Activated naive CD4-positive, alpha-beta T cell treated with anti-CD3 and anti-CD28 coated beads, Interleukin-2, amount 50 U/mL, for 72 hours (primary cell): ENCODE results near the gene CHAF1A. TPM values are rescaled to one million over a fixed set of nuclear protein-coding genes. Genes with fewer than 3 reads are reported as not detected.

Experiments used
- ATAC-seq, 2 donors: fragments of 150-1000 bp; cut with Tn5 transposase; 2 replicates each; pipeline ENCODE4 v1.10.0; 2021; ENCODE audit warnings: mild to moderate bottlenecking in 2 of 2, moderate library complexity in 2 of 2
- DNase-seq, 2 donors: peaks; one replicate each; pipeline ENCODE4 v3.0.0; 2021 to 2022; ENCODE audit warnings: low spot score in 2 of 2
- H3K27ac Mint-ChIP-seq, 2 donors: one replicate each; pipeline ENCODE4 v1.8.0; 2022; ENCODE audit warnings: mild to moderate bottlenecking in 2 of 2, mixed read lengths in 2 of 2
- H3K36me3 Mint-ChIP-seq, 2 donors: one replicate each; pipeline ENCODE4 v1.8.0; 2022; ENCODE audit warnings: mixed read lengths in 2 of 2
- H3K9me3 Mint-ChIP-seq, 2 donors: one replicate each; pipeline ENCODE4 v1.8.0; 2022; ENCODE audit warnings: mixed read lengths in 2 of 2
- total RNA-seq, 2 donors: library from RNA; stranded (reverse); gene quantifications; one replicate each; pipeline ENCODE4 v1.2.3, GENCODE V29; 2022

CHAF1A gene
- total RNA-seq, 2 donors from 2014 or later: 67.1 to 93.6 TPM

GRCh38 chr19:4413588-4413987 lies 11.1 kb downstream of the CHAF1A start:
- Mint-ChIP-seq H3K27ac (no peak overlapping the region), H3K36me3 (peaks cover 12% of the 10 kb centered on the region in 2 donors), H3K9me3 (no peaks in the 10 kb centered on the region)
- ATAC-seq (no peak), DNase-seq (no peak)

- no peak for DNase-seq
- ATAC-seq: no peak
- peaks cover 5 to 6% of the 10 kb centered on the region in 2 donors for H3K36me3 Mint-ChIP-seq
- H3K9me3 Mint-ChIP-seq: no peaks in the 10 kb centered on the region
- H3K27ac Mint-ChIP-seq: no peak overlapping the region
Measured at GRCh38 chr19:4414144-4414799, 11.8 kb downstream of the CHAF1A start.

- Mint-ChIP-seq H3K27ac (peak overlapping the region in 1 of 2 donors; percentile 69), H3K9me3 (no peaks in the 10 kb centered on the region), H3K36me3 (peaks cover 4 to 8% of the 10 kb centered on the region in 2 donors)
- DNase-seq (no peak), ATAC-seq (no peak)
Measured at GRCh38 chr19:4414800-4415321, 12.4 kb downstream of the CHAF1A start.

GRCh38 chr19:4415352-4415751 lies 12.9 kb downstream of the CHAF1A start:
- peaks cover 6 to 10% of the 10 kb centered on the region in 2 donors for H3K36me3 Mint-ChIP-seq
- H3K27ac Mint-ChIP-seq: no peak overlapping the region
- DNase-seq: no peak
- H3K9me3 Mint-ChIP-seq: no peaks in the 10 kb centered on the region
- ATAC-seq: no peak

- ATAC-seq (no peak), DNase-seq (no peak)
- H3K27ac Mint-ChIP-seq: no peak overlapping the region
- H3K9me3 Mint-ChIP-seq: no peaks in the 10 kb centered on the region
- H3K36me3 Mint-ChIP-seq: peaks cover 6 to 10% of the 10 kb centered on the region in 2 donors
Measured at GRCh38 chr19:4416268-4416667, 13.8 kb downstream of the CHAF1A start.

- H3K36me3 Mint-ChIP-seq: peaks cover 20 to 24% of the 10 kb centered on the region in 2 donors
- peak overlapping the region; percentile 62 to 88 for H3K27ac Mint-ChIP-seq
- no peak for ATAC-seq
- H3K9me3 Mint-ChIP-seq: no peaks in the 10 kb centered on the region
- no peak for DNase-seq
Measured at GRCh38 chr19:4423416-4424126, 21.1 kb downstream of the CHAF1A start.

- DNase-seq (no peak), ATAC-seq (no peak)
- H3K27ac Mint-ChIP-seq: no peak overlapping the region
- H3K9me3 Mint-ChIP-seq: no peaks in the 10 kb centered on the region
- peaks cover 28 to 37% of the 10 kb centered on the region in 2 donors for H3K36me3 Mint-ChIP-seq
Measured at GRCh38 chr19:4425537-4425936, 23.1 kb downstream of the CHAF1A start.

GRCh38 chr19:4428326-4428975 lies 26.0 kb downstream of the CHAF1A start:
- Mint-ChIP-seq H3K27ac (peak overlapping the region in 1 of 2 donors; percentile 81), H3K9me3 (no peaks in the 10 kb centered on the region), H3K36me3 (peaks cover 45 to 53% of the 10 kb centered on the region in 2 donors)
- ATAC-seq: no peak
- no peak for DNase-seq

- Mint-ChIP-seq H3K9me3 (no peaks in the 10 kb centered on the region), H3K36me3 (peaks cover 40 to 46% of the 10 kb centered on the region in 2 donors), H3K27ac (peak overlapping the region in 1 of 2 donors; percentile 81)
- ATAC-seq: no peak
- no peak for DNase-seq
Measured at GRCh38 chr19:4429256-4429655, 26.8 kb downstream of the CHAF1A start.

- DNase-seq: no peak
- no peaks in the 10 kb centered on the region for H3K9me3 Mint-ChIP-seq
- peaks cover 43 to 50% of the 10 kb centered on the region in 2 donors for H3K36me3 Mint-ChIP-seq
- H3K27ac Mint-ChIP-seq: no peak overlapping the region
- no peak for ATAC-seq
Measured at GRCh38 chr19:4429771-4430171, 27.3 kb downstream of the CHAF1A start.

GRCh38 chr19:4430760-4431159 lies 28.3 kb downstream of the CHAF1A start:
- Mint-ChIP-seq H3K36me3 (peaks cover 41 to 50% of the 10 kb centered on the region in 2 donors), H3K9me3 (no peaks in the 10 kb centered on the region), H3K27ac (peak overlapping the region in 1 of 2 donors; percentile 10)
- DNase-seq: no peak
- no peak for ATAC-seq

- Mint-ChIP-seq H3K27ac (peak overlapping the region; percentile 39 to 60), H3K36me3 (peaks cover 37 to 46% of the 10 kb centered on the region in 2 donors)
- ATAC-seq: no peak
Measured at GRCh38 chr19:4431296-4431695, 28.9 kb downstream of the CHAF1A start.

GRCh38 chr19:4431808-4432674 lies 29.6 kb downstream of the CHAF1A start:
- peaks cover 37 to 46% of the 10 kb centered on the region in 2 donors for H3K36me3 Mint-ChIP-seq
- ATAC-seq: no peak

More at GRCh38 chr19:4431296-4431695, 28.9 kb downstream of the CHAF1A start:
- H3K9me3 Mint-ChIP-seq: no peaks in the 10 kb centered on the region
- no peak for DNase-seq

GRCh38 chr19:4432918-4433506 lies 30.6 kb downstream of the CHAF1A start:
- H3K36me3 Mint-ChIP-seq: peaks cover 37 to 46% of the 10 kb centered on the region in 2 donors
- no peak for ATAC-seq
- H3K9me3 Mint-ChIP-seq: no peaks in the 10 kb centered on the region
- DNase-seq: no peak
- no peak overlapping the region for H3K27ac Mint-ChIP-seq

More at GRCh38 chr19:4431808-4432674, 29.6 kb downstream of the CHAF1A start:
- no peaks in the 10 kb centered on the region for H3K9me3 Mint-ChIP-seq
- peak overlapping the region; percentile 39 to 60 for H3K27ac Mint-ChIP-seq
- no peak for DNase-seq

GRCh38 chr19:4434391-4434790 lies 32.0 kb downstream of the CHAF1A start:
- H3K9me3 Mint-ChIP-seq: no peaks in the 10 kb centered on the region
- DNase-seq (no peak), ATAC-seq (no peak)
- H3K27ac Mint-ChIP-seq: peak overlapping the region in 1 of 2 donors; percentile 24
- H3K36me3 Mint-ChIP-seq: peaks cover 32 to 37% of the 10 kb centered on the region in 2 donors

- DNase-seq: no peak
- ATAC-seq: peak in 1 of 2 donors; percentile 13
- Mint-ChIP-seq H3K27ac (no peak overlapping the region), H3K36me3 (peaks cover 24% of the 10 kb centered on the region in 2 donors), H3K9me3 (no peaks in the 10 kb centered on the region)
Measured at GRCh38 chr19:4436231-4436630, 33.8 kb downstream of the CHAF1A start.
